ENCODE measurements around the gene TBC1D13. TPM values are rescaled to one million over a fixed set of nuclear protein-coding genes. Genes with fewer than 3 reads are reported as not detected.
A peak's percentile ranks its signal among the peaks of the same experiment; 100 is the strongest.
"Not testable (repeated sequence)": the region's sequence is repeated elsewhere in the genome, so short reads cannot be mapped to it uniquely, and the experiment has no call there.

Gene TBC1D13
- total and polyA plus RNA-seq, 8 donors, result 21.3 to 30.7 (median 27.2) TPM

DNA sequence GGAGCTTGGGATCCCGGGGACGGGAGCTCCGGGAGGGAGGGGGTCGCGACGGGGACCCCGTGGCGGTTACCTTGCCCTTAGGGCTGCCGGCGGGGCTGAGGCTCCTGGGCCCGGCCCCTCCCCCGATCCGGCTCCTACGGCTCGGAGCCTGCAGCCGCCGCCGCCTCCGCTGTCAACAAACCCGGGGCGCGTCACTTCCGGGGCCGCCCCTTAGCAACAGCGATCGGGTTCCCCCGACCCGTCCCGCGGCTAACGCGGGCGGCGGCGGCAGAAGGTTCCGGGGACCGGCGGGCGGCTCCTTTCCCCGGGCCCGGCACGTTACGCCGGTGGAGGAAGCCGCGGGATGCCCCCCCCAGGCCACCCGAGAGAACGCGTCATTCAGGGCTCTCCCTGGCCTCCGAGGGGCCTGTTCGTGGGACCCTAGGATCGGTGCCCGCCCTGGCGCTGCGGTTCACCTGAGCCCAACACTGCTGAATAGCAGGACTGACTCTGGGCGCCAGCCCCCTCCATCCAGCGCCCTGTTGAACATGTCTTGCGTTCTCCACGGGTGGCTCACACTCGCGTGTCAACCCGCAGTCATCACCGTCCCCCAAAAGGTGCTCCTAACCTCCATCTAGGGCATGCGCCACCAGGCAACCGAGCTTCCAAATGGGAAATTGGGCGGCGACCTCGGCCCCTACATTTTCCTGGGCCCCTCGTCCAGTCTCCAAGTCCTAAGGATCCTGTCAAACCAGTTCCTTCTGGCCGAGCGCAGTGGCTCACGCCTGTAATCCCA lies 15.1 kb upstream of the TBC1D13 start, which contains the start of gene ZER1:
ZER1 (minus strand) TSS at position 183 of the 775 bp plus-strand sequence. CDS start 16,362 bp downstream, outside the sequence.
- peaks cover 0 to 11% of the 10 kb centered on the region in 2 donors for H3K9me3 ChIP-seq
- ATAC-seq, result peak; percentile 98
- no peak for TF ChIP-seq CTCF (IDR thresholded peaks at IDR 0.05)
- peaks cover 9 to 24% of the 10 kb centered on the region in 2 donors for H3K4me1 ChIP-seq
- no peaks in the 10 kb centered on the region for H3K27me3 ChIP-seq
- peaks cover 0 to 7% of the 10 kb centered on the region in 2 donors for H3K36me3 ChIP-seq
- intact Hi-C loops (cut with DNase I), result no loop called here
- peak within 1 kb of the TSS; percentile 90 to 93 for H3K27ac ChIP-seq
- DNase-seq, result peak; percentile 84 to 99 (median 92)
- peak within 1 kb of the TSS; percentile 74 to 79 for H3K4me3 ChIP-seq

DNA sequence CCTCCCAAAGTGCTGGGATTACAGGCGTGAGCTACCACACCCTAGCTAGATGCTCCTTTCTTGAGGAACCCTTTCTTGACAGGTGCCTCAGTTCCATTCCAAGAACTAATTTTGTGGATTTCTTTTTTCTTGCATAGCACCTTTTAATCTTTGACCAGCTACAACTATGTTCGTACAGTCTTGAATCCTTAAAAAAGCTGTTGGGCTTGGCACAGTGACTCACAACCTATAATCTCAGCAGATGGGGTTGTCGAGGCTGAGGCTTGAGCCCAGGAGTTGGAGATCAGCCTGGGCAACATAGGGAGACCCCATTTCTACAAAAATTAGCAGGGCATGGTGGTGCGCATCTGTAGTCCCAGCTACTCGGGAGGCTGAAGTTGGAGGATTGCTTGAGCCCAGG lies 14.0 kb upstream of the TBC1D13 start:
- TF ChIP-seq CTCF (IDR thresholded peaks at IDR 0.05), result no peak
- Histone ChIP-seq H3K4me1 (peaks cover 9 to 24% of the 10 kb centered on the region in 2 donors), H3K9me3 (peaks cover 0 to 11% of the 10 kb centered on the region in 2 donors), H3K27me3 (no peaks in the 10 kb centered on the region), H3K36me3 (no peaks in the 10 kb centered on the region), H3K27ac (no peak overlapping the region), H3K4me3 (no peak overlapping the region)
- ATAC-seq (no peak), DNase-seq (no peak)
- intact Hi-C loops (cut with DNase I), result no loop called here

GRCh38 chr9:128774804-128775203 lies 12.2 kb upstream of the TBC1D13 start:
- peaks cover 0 to 11% of the 10 kb centered on the region in 2 donors for H3K9me3 ChIP-seq
- no peaks in the 10 kb centered on the region for H3K36me3 ChIP-seq
- H3K27ac ChIP-seq, result no peak overlapping the region
- ATAC-seq (no peak), DNase-seq (no peak)
- H3K4me1 ChIP-seq, result peaks cover 9 to 22% of the 10 kb centered on the region in 2 donors
- no peak overlapping the region for H3K4me3 ChIP-seq
- intact Hi-C loops (cut with DNase I), result no loop called here
- no peaks in the 10 kb centered on the region for H3K27me3 ChIP-seq
- no peak for TF ChIP-seq CTCF (IDR thresholded peaks at IDR 0.05)

- H3K27ac ChIP-seq; ATAC-seq; intact Hi-C loops (cut with DNase I); H3K36me3 ChIP-seq; H3K4me1 ChIP-seq; H3K4me3 ChIP-seq; H3K27me3 ChIP-seq: not testable (repeated sequence)
- peaks cover 0 to 17% of the 10 kb centered on the region in 2 donors for H3K9me3 ChIP-seq
- peak in 1 of 4 donors; percentile 43 for DNase-seq
These were observed 7.0 kb upstream of the TBC1D13 start for GRCh38 chr9:128780093-128780492.

DNA sequence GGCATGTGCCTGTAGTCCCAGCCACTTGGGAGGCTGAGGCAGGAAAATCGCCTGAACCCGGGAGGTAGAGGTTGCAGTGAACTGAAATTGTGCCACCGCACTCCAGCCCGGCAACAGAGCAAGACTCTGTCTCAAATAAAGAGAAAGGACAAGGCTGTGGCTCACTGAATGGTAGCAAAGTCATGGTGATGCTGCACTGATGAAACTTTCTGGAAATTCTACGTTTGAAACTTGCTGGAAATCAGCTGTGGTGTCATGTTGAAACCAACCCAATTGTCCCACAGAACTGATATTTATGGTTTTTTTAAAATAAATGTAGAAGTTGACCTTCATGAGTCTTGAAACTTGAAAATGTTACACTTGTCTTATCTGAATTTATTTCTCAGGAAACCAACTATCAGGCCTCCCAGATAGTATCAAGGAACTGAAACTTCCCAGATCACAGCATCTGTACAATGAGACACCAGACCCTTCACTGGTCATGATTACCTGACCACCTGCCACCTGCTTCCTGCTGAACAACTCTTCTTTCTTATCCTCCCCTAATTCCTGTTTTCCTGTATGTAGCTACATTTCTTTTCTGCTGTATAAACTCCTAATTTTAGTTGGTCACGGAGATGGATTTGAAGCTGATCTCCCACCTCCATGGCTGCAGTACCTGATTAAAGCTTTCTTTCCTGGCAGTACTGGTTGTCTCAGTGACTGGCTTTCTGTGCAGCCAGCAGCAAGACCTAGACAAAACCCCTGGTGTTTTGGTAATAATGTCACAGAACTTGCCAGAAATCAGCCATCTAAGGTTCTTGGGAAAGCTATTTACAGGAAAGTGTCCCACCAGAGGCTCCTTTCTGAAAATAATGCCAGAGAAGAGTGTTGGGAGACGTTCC lies 5.6 kb upstream of the TBC1D13 start:
- Histone ChIP-seq H3K27ac (no peak overlapping the region), H3K4me1 (peaks cover 0 to 12% of the 10 kb centered on the region in 2 donors), H3K9me3 (peaks cover 0 to 7% of the 10 kb centered on the region in 2 donors), H3K36me3 (no peaks in the 10 kb centered on the region), H3K4me3 (no peak overlapping the region), H3K27me3 (no peaks in the 10 kb centered on the region)
- intact Hi-C loops (cut with DNase I), result no loop called here
- peak in 1 of 4 donors; percentile 11 for DNase-seq
- TF ChIP-seq CTCF (IDR thresholded peaks at IDR 0.05), result no peak
- no peak for ATAC-seq

Measured in left lung (tissue), 10 donors.